Effector memory CD8-positive, alpha-beta T cell (primary cell): Measurements from ENCODE around the gene C9orf43.
A peak's percentile ranks its signal among the peaks of the same experiment; 100 is the strongest.

Experiments used
- ATAC-seq: fragments of 150-1000 bp; cut with Tn5 transposase; replicated peaks from 2 replicates; pipeline ENCODE4 v1.10.0; 2021; ENCODE audit warnings: mild to moderate bottlenecking, moderate library complexity
- DNase-seq, 3 experiments: peaks; one replicate each; pipeline ENCODE4 v3.0.0; 2021
- H3K27ac Mint-ChIP-seq, 2 donors: one replicate each; pipeline ENCODE4 v1.8.0; 2022; ENCODE audit warnings: mild to moderate bottlenecking in 2 of 2, mixed read lengths in 2 of 2, moderate library complexity in 2 of 2
- H3K27me3 Mint-ChIP-seq, 2 donors: one replicate each; pipeline ENCODE4 v1.8.0; 2022; ENCODE audit warnings: mixed read lengths in 2 of 2
- H3K36me3 Mint-ChIP-seq: one replicate; pipeline ENCODE4 v1.8.0; 2022; ENCODE audit warnings: mild to moderate bottlenecking, moderate library complexity, mixed read lengths; ENCODE audit not compliant: insufficient read depth
- H3K4me1 Mint-ChIP-seq, 2 donors: one replicate each; pipeline ENCODE4 v1.8.0; 2022; ENCODE audit warnings: low read depth in 2 of 2, mixed read lengths in 2 of 2
- H3K4me3 Mint-ChIP-seq, 2 donors: one replicate each; pipeline ENCODE4 v1.8.0; 2022; ENCODE audit warnings: mild to moderate bottlenecking in 2 of 2, mixed read lengths in 2 of 2, moderate library complexity in 2 of 2
- H3K9me3 Mint-ChIP-seq, 2 donors: one replicate each; pipeline ENCODE4 v1.8.0; 2022; ENCODE audit warnings: mixed read lengths in 2 of 2

C9orf43 gene

DNA sequence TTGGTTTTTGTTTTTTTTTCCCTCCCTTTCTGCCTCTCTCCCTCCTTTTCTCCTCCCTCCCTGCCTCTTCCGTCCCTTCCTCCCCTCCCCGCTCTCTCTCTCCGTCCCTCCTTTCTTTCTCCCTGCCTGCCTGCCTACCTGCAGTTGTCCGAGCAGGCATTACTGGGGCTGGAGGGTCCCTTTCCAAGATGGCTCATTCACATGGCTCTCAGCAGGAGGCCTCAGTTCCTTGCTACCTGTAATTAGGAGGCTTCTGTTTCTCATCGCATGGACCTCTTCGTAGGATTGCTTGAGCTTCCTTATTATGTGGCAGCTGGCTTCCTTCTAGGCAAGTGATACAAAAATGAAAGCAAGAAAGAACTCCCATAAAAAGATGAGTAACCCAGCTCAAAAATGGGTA, 61.0 kb downstream of the C9orf43 start:
- H3K9me3 Mint-ChIP-seq, result no peaks in the 10 kb centered on the region
- no peaks in the 10 kb centered on the region for H3K4me1 Mint-ChIP-seq
- no peak for ATAC-seq
- no peak overlapping the region for H3K4me3 Mint-ChIP-seq
- no peaks in the 10 kb centered on the region for H3K27me3 Mint-ChIP-seq
- no peak for DNase-seq
- peaks cover 3% of the 10 kb centered on the region for H3K36me3 Mint-ChIP-seq
- H3K27ac Mint-ChIP-seq, result peak overlapping the region in 1 of 2 donors; percentile 77

DNA sequence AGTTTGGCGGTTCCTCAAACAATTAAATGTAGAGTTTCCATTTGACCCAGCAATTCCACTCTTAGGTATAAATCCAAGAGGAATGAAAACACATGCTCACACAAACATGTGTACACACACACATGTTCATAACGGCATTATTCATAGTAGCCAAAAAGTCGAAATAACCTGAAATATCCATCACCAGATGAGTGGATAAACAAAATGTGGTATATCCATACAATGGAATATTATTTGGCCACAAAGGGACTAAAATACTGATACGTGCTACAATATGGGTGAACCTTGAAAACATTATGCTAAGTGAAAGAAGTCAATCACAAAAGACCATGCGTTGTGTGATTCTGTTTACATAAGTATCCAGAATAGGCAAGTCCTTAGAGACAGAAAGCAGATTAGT, 61.7 kb downstream of the C9orf43 start:
- Mint-ChIP-seq H3K27me3 (no peaks in the 10 kb centered on the region), H3K4me3 (no peak overlapping the region), H3K27ac (no peak overlapping the region), H3K36me3 (peaks cover 3% of the 10 kb centered on the region), H3K9me3 (no peaks in the 10 kb centered on the region), H3K4me1 (peaks cover 0 to 1% of the 10 kb centered on the region in 2 donors)
- ATAC-seq (no peak), DNase-seq (no peak)

DNA sequence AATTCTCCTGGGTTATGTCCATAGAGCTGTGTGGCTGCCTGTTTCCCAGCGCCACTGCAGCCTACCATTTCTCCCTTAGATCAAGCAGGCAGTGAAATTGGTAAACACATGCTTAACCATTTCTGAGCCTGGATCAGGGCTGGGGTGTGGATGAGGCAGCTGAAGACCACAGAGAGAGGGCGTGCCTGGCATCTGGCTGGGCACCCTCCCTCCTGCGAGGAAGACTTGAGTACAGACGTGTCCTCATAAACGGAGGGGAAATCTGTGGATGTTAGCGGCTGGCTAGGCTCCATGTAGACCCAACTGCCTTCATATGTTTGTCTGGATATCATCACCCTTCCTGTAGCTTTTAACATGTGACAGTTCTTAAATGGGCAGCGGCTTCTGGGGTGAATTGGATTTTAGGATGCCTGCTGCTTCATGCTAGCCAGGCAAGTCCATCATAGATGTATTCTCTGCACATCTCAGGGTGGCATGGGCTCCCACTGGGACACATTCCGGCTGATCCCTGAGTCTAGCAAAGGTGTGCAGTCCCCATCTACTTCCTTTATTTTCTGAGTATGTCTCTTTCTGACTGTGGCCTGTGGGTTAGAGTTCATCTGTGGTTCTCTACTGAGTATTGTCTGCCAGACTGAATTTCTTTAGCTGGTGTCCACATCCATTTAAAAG, 63.9 kb downstream of the C9orf43 start:
- Mint-ChIP-seq H3K27me3 (no peaks in the 10 kb centered on the region), H3K9me3 (no peaks in the 10 kb centered on the region), H3K36me3 (peaks cover 3% of the 10 kb centered on the region), H3K4me3 (no peak overlapping the region), H3K27ac (no peak overlapping the region), H3K4me1 (peaks cover 9 to 12% of the 10 kb centered on the region in 2 donors)
- DNase-seq, result no peak
- ATAC-seq, result no peak

DNA sequence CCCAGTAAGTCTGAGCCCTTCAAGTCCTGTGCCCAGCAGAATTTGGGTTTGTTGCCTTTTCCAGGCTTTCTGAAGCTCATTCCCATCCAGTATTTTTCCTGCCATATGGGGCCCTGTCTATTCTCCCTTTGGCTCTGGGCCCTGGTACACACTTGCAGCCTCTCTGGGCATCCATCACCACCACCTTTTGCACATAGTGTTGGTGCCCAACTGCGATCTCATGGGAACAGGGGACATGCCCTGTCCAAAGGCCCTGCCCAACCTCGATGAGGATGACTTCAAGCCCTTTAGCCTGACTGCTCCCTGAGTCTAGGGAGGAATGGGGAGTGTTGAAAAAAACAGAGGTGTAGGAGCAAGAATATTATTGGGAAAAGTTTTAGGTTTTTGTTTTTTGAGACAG, 64.5 kb downstream of the C9orf43 start:
- H3K27ac Mint-ChIP-seq, result no peak overlapping the region
- no peaks in the 10 kb centered on the region for H3K9me3 Mint-ChIP-seq
- DNase-seq (no peak), ATAC-seq (no peak)
- no peak overlapping the region for H3K4me3 Mint-ChIP-seq
- peaks cover 12 to 17% of the 10 kb centered on the region in 2 donors for H3K4me1 Mint-ChIP-seq
- no peaks in the 10 kb centered on the region for H3K27me3 Mint-ChIP-seq
- H3K36me3 Mint-ChIP-seq, result peaks cover 3% of the 10 kb centered on the region

DNA sequence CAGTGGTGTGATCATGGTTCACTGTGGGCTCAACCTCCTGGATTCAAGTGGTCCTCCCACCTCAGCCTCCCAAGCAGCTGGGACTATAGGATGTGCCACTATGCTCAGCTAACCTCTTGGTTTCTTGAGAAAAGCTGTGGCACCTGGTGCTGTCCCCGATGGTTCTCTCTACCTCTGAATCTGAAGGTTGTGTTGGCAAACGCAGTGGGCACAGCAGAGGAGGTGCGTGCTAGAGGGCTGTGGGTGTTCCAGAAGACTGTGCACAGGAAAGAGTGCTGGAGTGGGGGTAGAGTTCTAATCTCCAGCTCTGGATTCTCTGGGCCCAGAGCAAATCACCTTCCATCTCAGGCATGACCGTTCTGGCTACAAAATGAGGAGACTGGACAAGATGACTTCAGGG, 65.4 kb downstream of the C9orf43 start:
- Mint-ChIP-seq H3K36me3 (peaks cover 3% of the 10 kb centered on the region), H3K27me3 (no peaks in the 10 kb centered on the region), H3K9me3 (no peaks in the 10 kb centered on the region), H3K4me1 (peaks cover 16 to 17% of the 10 kb centered on the region in 2 donors), H3K27ac (no peak overlapping the region), H3K4me3 (no peak overlapping the region)
- ATAC-seq (no peak), DNase-seq (no peak)

DNA sequence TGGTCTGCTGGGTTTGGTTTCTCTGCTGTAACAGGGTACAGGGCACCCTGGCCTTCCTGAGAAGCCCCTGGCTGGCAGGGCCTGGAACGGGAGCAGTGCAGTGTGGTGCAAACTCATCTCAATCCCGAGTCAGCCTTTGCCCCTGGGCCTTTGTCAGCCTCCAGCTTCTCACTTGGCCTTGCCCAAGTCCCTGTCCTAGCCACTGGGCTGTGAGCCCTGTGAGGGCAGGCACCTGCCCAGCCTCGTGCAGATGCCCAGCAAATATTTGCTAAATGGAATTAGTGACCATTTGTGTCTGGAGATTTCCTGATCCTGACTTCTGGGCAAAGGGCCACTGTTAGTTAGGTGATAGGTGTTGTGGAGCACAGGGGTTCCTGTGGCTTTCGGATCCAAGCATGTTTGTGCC, 66.0 kb downstream of the C9orf43 start:
- ATAC-seq, result no peak
- Mint-ChIP-seq H3K36me3 (peaks cover 3% of the 10 kb centered on the region), H3K4me3 (no peak overlapping the region), H3K27me3 (no peaks in the 10 kb centered on the region), H3K27ac (no peak overlapping the region), H3K9me3 (no peaks in the 10 kb centered on the region), H3K4me1 (peaks cover 17% of the 10 kb centered on the region in 2 donors)
- DNase-seq, result no peak

DNA sequence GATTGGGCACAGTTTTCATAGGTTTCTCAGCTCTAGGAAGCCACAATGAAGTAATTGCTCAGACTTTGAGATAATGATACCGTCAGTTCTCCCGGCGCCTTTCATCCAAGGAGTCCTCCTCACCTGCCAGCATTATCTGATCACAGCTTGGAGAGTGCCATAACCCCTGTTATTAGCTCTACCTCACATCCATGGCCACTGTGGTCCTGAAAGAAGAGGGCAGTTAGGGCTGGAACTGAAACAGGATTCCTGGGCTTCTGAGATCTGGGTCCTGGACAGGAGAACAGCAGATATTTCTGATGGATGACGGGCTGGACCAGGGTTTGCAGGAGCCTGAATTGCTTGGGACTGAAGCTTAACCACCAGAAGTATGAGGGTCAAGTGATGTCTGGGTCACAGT, 66.5 kb downstream of the C9orf43 start:
- Mint-ChIP-seq H3K27ac (no peak overlapping the region), H3K36me3 (peaks cover 3% of the 10 kb centered on the region), H3K4me3 (no peak overlapping the region), H3K4me1 (peaks cover 17% of the 10 kb centered on the region in 2 donors), H3K9me3 (no peaks in the 10 kb centered on the region), H3K27me3 (no peaks in the 10 kb centered on the region)
- DNase-seq, result no peak
- ATAC-seq, result no peak

DNA sequence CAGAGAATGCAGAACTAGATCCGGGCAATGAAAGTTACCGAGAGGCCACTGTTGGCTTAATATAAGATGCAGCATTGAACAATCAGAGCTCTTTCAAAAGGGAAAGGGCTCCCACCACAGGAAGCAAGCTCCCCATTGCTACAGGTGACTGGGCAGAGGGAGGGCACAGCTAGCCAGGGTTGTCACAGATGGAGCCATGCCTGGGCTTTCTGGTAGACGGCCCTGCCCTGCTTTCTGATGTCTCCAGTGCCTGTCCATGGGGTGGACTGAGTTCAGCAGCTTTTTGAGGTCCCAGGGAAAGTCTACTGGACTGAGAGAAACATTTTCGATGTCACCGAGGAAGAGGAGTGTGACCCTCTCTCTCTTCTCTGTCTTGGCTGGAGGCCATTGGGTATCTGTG, 67.1 kb downstream of the C9orf43 start:
- no peaks in the 10 kb centered on the region for H3K9me3 Mint-ChIP-seq
- DNase-seq (no peak), ATAC-seq (no peak)
- no peak overlapping the region for H3K27ac Mint-ChIP-seq
- H3K4me1 Mint-ChIP-seq, result peaks cover 17% of the 10 kb centered on the region in 2 donors
- H3K27me3 Mint-ChIP-seq, result no peaks in the 10 kb centered on the region
- no peak overlapping the region for H3K4me3 Mint-ChIP-seq
- peaks cover 3% of the 10 kb centered on the region for H3K36me3 Mint-ChIP-seq

DNA sequence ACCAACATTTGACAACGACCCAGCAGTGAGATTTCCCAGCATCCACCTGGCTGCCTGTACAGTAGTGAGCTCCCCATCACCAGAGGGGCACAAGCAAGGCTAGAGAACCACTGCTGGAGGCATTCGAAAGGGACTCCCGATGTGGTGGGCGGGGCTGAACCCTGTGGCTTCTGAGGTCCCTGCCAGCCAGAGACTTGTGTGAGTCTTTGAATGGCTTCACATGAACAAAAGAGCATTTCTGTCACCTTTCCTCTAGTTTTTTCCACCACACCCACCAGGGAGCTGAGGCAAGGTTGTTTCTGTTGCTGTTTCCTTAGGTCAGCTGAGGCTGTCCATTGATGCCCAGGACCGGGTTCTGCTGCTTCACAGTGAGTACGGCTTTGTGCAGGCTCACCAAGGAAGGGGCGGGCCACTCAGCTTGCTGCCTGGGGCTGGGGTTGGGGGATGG, 68.7 kb downstream of the C9orf43 start:
- DNase-seq (peak; percentile 12 to 27 (median 26)), ATAC-seq (peak; percentile 70)
- Mint-ChIP-seq H3K4me1 (peaks cover 17% of the 10 kb centered on the region in 2 donors), H3K9me3 (no peaks in the 10 kb centered on the region), H3K4me3 (peak overlapping the region in 1 of 2 donors; percentile 25), H3K27me3 (no peaks in the 10 kb centered on the region), H3K36me3 (peaks cover 3% of the 10 kb centered on the region), H3K27ac (peak overlapping the region in 1 of 2 donors; percentile 36)
